ENCODE measurements around the gene RSPH9. TPM values are rescaled to one million over a fixed set of nuclear protein-coding genes. Genes with fewer than 3 reads are reported as not detected.
"Not testable (repeated sequence)": the region's sequence is repeated elsewhere in the genome, so short reads cannot be mapped to it uniquely, and the experiment has no call there.

Gene RSPH9
- total RNA-seq, 1 donor = 0.42 TPM

DNA sequence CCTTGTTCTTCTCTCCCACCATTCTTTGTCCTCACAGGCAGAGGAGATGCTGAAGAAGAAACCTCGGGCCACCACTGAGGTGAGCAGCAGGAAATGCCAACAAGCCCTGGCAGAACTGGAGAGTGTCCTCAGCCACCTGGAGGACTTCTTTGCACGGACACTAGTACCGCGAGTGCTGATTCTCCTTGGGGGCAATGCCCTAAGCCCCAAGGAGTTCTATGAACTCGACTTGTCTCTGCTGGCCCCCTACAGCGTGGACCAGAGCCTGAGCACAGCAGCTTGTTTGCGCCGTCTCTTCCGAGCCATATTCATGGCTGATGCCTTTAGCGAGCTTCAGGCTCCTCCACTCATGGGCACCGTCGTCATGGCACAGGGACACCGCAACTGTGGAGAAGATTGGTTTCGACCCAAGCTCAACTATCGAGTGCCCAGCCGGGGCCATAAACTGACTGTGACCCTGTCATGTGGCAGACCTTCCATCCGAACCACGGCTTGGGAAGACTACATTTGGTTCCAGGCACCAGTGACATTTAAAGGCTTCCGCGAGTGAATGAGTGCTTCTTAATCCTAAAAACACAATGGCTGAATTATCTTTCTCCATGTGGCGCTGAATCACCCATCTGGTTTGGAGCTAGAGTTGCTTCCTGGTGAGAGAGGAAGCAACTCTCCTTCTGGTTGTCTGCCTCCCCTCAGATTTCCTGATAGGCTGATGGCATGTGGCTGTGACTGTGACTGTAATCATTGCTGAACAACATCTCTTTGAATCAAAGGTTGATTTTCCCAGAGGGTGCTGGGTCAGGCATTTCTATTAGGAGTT is 4.6 kb upstream of the RSPH9 start:
- Histone ChIP-seq H3K27me3 (ENCODE audit: insufficient read depth, low read length) (no peaks in the 10 kb centered on the region), H3K4me3 (ENCODE audit: low read length) (no peak overlapping the region), H3K9me3 (ENCODE audit: low read depth, low read length) (no peaks in the 10 kb centered on the region), H3K4me1 (ENCODE audit: insufficient read depth, low read length) (peaks cover 39% of the 10 kb centered on the region)

DNA sequence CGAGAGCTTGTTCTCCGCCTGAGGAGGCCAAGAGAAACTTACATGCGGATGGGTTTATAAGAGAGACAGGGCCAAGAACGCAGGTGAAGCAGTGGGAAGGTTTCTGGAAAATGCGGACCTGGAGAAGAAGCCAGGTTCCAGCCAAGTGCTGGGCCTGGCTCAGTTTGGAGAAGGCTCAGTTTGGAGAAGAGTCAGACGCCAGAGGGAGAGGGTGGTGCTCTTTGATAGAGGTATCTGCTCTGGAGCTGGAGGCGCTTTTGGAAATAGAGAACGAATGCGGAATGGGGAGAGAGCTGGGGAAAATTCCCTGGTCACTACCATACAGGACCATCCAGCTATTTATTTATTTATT is 753 bp downstream of the RSPH9 start:
- Histone ChIP-seq H3K9me3 (ENCODE audit: low read depth, low read length) (no peaks in the 10 kb centered on the region), H3K27me3 (ENCODE audit: insufficient read depth, low read length) (no peaks in the 10 kb centered on the region), H3K4me3 (ENCODE audit: low read length) (peak overlapping the region; percentile 40), H3K4me1 (ENCODE audit: insufficient read depth, low read length) (peaks cover 11% of the 10 kb centered on the region)

DNA sequence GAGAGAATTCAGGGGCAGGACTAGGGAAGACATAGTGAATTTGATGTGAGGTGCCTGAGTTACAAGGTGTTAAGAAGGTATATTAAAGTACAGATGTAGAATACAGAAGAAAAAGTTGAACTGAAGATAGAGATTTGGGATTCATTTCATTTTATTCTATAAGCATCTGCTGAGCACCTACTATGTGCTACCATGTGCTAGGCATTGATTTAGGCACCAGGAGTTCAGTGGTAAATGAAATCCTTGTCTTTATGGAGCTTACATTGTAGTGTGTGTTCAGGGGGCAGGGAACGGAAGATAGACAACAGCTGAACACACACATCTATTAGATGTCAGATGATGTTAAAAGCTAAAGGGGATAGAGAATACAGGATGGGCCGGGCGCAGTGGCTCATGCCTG is 2.8 kb downstream of the RSPH9 start:
- H3K9me3 ChIP-seq (ENCODE audit: low read depth, low read length) = no peaks in the 10 kb centered on the region
- peaks cover 11% of the 10 kb centered on the region for H3K4me1 ChIP-seq (ENCODE audit: insufficient read depth, low read length)
- no peak overlapping the region for H3K4me3 ChIP-seq (ENCODE audit: low read length)
- H3K27me3 ChIP-seq (ENCODE audit: insufficient read depth, low read length) = no peaks in the 10 kb centered on the region

DNA sequence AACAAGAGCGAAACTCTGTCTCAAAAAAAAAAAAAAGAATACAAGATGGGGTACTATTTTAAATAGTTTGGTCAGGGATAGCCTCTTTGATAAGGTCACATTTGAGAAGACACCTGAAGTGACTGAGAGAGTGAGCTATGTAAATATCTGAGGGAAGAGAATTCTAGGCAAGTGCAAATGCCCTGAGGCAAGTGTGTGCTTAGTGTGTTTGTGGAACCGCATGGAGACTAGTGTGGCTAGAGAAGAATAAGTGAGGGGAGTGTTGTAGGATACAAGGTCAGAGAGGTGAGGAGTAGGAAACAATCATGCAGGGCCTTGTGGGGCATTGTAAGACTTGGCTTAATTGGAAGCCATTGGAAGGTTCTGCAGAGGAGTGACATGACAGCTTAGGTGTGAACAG is 3.4 kb downstream of the RSPH9 start:
- H3K27me3 ChIP-seq (ENCODE audit: insufficient read depth, low read length) = no peaks in the 10 kb centered on the region
- peaks cover 11% of the 10 kb centered on the region for H3K4me1 ChIP-seq (ENCODE audit: insufficient read depth, low read length)
- H3K9me3 ChIP-seq (ENCODE audit: low read depth, low read length) = no peaks in the 10 kb centered on the region
- H3K4me3 ChIP-seq (ENCODE audit: low read length) = no peak overlapping the region

DNA sequence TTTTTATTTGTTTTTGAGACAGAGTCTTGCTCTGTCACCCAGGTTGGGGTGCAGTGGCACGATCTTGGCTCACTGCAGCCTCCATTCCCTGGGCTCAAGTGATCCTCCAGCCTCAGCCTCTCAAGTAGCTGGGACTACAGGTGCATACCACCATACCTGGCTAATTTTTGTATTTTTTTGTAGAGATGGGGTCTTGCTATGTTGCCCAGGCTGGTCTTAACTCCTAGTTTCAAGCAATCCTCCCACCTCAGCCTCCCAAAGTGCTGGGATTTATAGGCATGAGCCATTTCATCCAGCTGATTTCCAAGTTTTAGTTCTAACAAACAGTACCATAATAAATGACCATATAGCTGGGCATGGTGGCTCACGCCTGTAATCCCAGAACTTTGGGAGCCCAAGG is 8.0 kb downstream of the RSPH9 start:
- not testable (repeated sequence) for H3K27me3 ChIP-seq (ENCODE audit: insufficient read depth, low read length); H3K9me3 ChIP-seq (ENCODE audit: low read depth, low read length); H3K4me3 ChIP-seq (ENCODE audit: low read length); H3K4me1 ChIP-seq (ENCODE audit: insufficient read depth, low read length)

DNA sequence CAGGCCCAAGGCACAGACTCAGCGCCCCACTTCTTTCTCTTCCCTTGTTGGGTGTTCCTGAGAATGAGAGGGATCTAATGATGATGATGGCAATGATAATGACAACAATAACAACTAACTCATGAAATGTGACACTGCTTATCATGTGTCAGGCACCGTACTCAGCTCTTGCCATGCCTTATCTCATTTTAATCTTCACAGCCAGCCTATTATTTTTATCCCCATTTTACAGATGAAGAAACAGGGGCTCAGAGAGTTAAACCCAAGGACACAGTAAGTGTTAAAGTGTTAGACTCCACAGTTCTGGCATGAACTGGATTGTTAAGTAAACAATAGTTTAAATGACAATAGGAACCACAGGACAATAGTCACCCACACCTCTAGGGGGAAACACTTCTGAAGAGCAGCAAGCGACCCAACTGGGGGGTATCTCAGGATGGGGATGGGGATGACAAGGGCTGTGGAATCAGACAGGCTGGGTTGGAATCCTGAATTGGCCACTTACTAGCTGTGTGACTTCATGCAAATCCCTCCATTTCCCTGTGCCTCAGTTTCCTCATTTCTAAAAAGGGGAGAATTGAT is 12.5 kb downstream of the RSPH9 start:
- no peak overlapping the region for H3K4me3 ChIP-seq (ENCODE audit: low read length)
- no peaks in the 10 kb centered on the region for H3K27me3 ChIP-seq (ENCODE audit: insufficient read depth, low read length)
- no peaks in the 10 kb centered on the region for H3K4me1 ChIP-seq (ENCODE audit: insufficient read depth, low read length)
- no peaks in the 10 kb centered on the region for H3K9me3 ChIP-seq (ENCODE audit: low read depth, low read length)

DNA sequence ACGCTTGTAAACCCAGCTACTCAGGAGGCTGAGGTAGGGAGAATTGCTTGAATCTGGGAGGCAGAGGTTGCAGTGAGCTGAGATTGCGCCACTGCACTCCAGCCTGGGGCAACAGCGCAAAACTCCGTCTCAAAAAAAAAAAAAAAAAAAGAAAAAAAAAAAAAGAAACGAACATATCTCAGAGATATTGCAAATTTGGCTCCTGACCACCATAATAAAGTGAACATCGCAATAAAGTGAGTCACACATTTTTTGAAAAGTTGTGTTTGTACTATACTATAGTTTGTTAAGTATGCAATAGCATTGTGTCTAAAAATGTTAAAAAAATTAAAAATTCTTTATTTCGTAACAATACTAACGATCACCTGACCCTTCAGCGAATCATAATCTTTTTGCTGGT is 13.3 kb downstream of the RSPH9 start:
- no peaks in the 10 kb centered on the region for H3K4me1 ChIP-seq (ENCODE audit: insufficient read depth, low read length)
- H3K27me3 ChIP-seq (ENCODE audit: insufficient read depth, low read length) = no peaks in the 10 kb centered on the region
- H3K4me3 ChIP-seq (ENCODE audit: low read length) = no peak overlapping the region
- no peaks in the 10 kb centered on the region for H3K9me3 ChIP-seq (ENCODE audit: low read depth, low read length)

DNA sequence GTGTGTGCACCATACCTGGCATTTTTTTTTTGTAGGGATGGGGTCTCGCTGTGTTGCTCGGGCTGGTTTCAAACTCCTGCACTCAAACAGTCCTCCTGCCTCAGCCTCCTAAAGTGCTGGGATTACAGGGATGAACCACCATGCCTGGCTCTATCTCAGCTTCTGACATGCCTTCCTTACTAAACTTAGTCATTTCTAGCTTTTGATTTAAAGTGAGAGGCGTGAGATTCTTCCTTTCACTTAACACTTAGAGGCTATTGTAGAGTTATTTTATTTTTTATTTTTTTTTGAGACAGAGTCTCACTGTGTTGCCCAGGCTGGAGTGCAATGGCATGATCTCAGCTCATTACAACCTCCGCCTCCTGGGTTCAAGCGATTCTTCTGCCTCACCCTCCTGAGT is 18.1 kb downstream of the RSPH9 start:
- H3K4me1 ChIP-seq (ENCODE audit: insufficient read depth, low read length); H3K27me3 ChIP-seq (ENCODE audit: insufficient read depth, low read length); H3K9me3 ChIP-seq (ENCODE audit: low read depth, low read length); H3K4me3 ChIP-seq (ENCODE audit: low read length): not testable (repeated sequence)

DNA sequence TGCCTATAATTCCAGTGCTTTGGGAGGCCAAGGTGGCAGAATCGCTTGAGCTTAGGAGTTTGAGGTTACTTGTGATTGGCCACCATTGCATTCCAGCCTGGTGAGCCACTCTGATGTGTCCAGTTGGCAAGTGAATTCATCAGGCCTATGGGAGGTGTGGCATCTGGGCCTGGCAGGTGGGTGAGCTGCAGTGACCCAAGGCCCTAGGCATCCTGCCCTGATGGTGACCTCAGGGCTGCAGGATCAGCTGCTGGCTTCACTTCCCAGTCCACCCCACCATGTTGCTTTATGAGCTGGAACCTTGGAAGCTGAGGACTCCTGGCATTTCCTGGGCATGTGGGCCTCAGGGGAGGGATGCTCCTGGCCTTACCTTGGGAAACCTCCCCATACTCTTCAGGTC is 20.5 kb downstream of the RSPH9 start:
- Histone ChIP-seq H3K4me3 (ENCODE audit: low read length) (no peak overlapping the region), H3K27me3 (ENCODE audit: insufficient read depth, low read length) (no peaks in the 10 kb centered on the region), H3K9me3 (ENCODE audit: low read depth, low read length) (no peaks in the 10 kb centered on the region), H3K4me1 (ENCODE audit: insufficient read depth, low read length) (no peaks in the 10 kb centered on the region)

DNA sequence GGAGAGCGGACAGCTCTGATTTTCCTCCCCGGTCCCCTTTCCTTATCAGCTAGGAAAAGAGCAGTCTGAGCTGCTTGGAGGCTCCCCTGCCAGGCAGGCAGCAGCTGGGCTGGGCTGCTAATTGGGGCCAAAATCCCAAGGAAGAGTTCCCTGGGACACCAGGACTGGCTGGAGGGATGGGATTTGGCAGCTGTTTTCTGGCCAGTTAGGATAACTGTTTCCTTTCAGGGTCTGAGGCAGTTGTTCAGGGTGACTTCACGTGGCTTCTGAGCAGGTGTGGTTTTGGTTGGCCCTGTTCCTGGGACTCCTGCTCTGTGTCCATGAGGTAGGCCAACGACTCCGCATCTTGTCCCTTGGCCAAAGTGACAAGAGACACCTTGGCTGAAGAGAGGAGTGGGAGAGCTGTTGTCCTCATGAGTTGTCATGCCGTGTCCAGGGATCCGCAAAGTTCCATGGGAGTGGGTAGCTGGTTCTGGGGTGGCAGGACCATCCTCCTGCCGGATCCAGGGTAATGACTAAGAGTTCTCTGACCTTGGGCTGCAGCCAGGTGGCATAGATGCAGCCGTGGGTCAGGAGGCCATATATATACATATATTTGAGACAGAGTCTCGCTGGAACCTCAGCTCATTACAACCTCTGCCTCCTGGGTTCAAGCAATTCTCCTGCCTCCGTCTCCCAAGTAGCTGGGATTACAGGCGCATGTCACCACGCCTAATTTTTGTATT is 21.5 kb downstream of the RSPH9 start:
- no peaks in the 10 kb centered on the region for H3K9me3 ChIP-seq (ENCODE audit: low read depth, low read length)
- no peak overlapping the region for H3K4me3 ChIP-seq (ENCODE audit: low read length)
- H3K4me1 ChIP-seq (ENCODE audit: insufficient read depth, low read length) = no peaks in the 10 kb centered on the region
- H3K27me3 ChIP-seq (ENCODE audit: insufficient read depth, low read length) = no peaks in the 10 kb centered on the region

DNA sequence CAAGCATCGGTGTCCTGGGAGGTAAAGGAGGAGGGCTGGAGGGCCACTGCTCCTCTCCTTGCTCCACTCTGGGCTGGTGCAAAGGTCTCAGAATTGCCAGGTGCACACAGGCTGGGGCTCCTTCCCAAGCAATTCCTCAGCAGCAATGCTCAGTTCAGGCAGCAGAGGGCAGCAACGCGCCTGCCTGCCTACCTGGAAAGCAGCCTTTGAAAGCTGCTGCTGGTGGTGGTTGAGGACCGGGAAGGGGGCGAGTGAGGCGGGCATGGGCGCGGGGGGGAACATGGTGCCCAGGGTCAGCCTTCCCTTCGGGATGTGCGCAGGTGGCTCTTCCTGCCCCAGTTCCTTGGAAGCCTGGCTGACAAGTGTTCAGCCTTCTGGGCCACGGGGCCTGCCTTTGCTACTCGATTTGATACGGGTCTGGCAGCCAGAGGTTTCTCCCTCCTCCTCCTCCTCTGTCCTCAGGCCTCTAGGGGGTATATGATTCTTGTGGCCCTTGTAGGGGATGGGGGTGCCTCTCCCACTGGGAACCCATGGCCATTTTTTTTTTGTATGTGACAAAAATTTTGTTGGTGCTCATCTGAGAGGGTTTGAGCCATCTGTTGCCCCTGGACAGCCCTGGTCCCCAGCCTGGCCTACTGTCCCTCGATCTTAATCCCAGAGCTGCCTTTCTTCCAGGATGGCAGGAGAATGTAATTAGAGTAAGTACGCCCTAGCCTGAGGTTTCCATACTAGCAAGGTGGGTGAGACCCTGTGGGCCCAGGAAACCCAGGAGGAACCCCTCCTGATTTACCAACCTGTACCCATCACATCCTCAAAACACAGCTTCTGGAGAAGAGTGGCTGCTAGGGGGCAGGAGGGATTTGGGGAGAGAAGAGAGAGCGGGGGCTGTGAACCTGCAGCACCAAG is 22.7 kb downstream of the RSPH9 start:
- Histone ChIP-seq H3K9me3 (ENCODE audit: low read depth, low read length) (no peaks in the 10 kb centered on the region), H3K27me3 (ENCODE audit: insufficient read depth, low read length) (no peaks in the 10 kb centered on the region), H3K4me1 (ENCODE audit: insufficient read depth, low read length) (no peaks in the 10 kb centered on the region), H3K4me3 (ENCODE audit: low read length) (no peak overlapping the region)

DNA sequence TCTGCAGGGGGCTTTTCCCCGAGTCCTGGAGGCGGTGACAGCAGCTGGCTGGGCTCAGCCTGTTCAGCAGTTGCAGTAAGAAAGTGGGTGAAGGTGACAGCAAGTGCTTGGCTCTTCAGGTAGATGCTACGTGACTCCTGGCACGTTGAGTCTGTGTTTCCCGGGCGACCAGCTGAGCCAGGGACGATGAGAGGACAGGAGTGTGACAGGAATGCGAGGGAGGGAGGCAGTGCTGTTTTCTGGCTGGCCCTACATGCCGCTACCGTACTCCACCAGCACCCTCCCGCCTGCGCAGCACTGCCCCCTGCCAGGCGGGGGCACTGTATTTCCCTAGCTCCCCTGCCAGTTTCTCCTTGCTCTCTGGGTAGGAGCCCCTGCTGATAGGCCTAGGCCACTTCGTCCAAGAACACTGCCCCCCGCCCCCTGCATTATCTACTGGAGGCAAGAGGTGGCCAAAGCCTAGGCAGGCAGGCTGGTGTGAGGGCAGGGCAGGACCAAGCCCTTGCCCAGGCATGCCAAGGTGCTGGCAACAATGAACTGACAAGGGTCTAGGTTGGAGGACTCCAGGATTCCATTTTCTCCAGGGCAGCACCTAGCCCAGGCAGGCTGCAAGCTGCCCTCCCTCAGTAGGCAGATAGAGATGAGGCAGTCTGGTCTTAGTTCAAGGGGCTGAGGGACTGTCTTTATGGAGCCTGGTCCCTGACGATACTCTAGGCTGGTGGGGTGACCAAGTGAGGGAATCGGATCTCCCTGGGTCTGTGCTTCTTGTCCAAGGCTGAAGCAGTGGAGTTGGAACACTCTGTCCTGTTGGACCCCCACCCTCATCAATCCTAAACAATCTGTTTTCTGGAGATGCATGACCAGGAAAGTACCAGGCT is 23.6 kb downstream of the RSPH9 start:
- no peaks in the 10 kb centered on the region for H3K4me1 ChIP-seq (ENCODE audit: insufficient read depth, low read length)
- no peaks in the 10 kb centered on the region for H3K27me3 ChIP-seq (ENCODE audit: insufficient read depth, low read length)
- H3K9me3 ChIP-seq (ENCODE audit: low read depth, low read length) = no peaks in the 10 kb centered on the region
- H3K4me3 ChIP-seq (ENCODE audit: low read length) = no peak overlapping the region

DNA sequence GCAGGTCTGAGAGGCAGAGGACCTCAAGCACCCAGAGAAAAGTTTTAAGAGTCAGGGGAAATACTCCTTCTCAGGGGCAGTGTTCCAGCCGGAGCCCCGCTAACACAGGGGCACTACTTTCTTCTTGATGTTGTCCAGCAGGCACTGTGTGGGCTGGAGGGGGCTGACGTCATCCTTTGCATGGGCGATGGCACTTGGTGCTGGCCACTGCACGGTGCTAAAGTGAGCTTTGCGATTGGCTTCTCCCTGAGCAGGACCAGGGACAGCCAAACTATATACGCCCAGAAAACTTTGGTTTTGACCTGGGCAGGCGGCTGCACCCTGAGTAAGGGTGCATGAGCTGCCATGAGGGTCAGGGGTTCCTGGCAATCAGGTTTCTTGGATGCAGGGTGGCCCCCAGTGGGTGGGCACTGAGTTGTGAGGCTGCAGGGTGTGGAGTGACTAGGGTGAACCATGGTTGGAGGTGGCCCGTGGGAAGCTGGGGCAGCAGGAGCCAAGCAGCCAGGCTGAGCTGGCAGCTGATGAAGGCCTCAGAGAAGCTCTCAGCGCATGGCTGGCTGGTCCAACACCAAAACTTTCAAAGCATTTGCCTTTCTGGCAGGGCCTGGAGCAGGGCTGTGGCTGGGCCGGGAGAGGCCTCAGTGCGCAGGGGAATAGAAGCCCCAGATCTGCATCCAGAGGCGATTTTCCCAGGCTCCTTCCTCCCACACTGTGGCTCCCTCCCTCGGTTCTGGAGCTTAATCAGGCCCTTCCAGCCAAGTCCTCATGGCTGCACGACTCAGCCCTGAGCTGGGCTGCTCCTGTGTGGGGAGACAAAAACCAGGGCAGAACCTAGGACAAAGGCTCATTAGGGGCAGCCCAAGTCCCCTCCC is 24.4 kb downstream of the RSPH9 start:
- no peak overlapping the region for H3K4me3 ChIP-seq (ENCODE audit: low read length)
- no peaks in the 10 kb centered on the region for H3K27me3 ChIP-seq (ENCODE audit: insufficient read depth, low read length)
- no peaks in the 10 kb centered on the region for H3K9me3 ChIP-seq (ENCODE audit: low read depth, low read length)
- H3K4me1 ChIP-seq (ENCODE audit: insufficient read depth, low read length) = no peaks in the 10 kb centered on the region

All from mononuclear cell (primary cell).